Measurements from ENCODE around the gene LGALS3BP.

Gene LGALS3BP

DNA sequence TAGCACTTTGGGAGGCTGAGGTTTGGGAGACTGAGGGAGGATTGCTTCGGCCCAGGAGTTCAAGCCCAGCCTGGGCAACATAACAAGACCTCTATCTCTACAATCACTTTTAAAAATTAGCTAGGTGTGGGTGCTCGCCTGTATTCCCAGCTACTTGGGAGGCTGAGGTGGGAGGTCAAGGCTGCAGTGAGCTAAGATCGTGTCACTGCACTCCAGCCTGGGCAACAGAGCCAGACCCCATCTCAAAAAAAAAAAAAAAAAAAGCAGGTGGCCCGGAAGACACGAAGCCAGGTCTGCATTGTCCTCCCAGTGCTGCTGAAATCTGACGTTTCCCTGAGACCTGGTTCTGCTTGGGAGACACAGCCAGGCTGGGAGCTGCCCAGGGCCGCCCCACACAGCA lies 35.7 kb downstream of the LGALS3BP start:
- no peak overlapping the region for H3K4me2 ChIP-seq (ENCODE audit: low read length)
- H3K4me1 ChIP-seq (ENCODE audit: insufficient read depth, low read length, severe bottlenecking), result no peaks in the 10 kb centered on the region

GRCh38 chr17:78940708-78941107 lies 39.0 kb downstream of the LGALS3BP start:
- Histone ChIP-seq H3K79me2 (ENCODE audit: insufficient read depth, low read length) (no peaks in the 10 kb centered on the region), H3K9ac (ENCODE audit: low read length) (no peak overlapping the region), H4K20me1 (ENCODE audit: insufficient read depth, low read length) (no peaks in the 10 kb centered on the region), H3F3A (ENCODE audit: insufficient read depth, low read length) (no peaks in the 10 kb centered on the region), H3K9me2 (ENCODE audit: low read depth, low read length) (no peaks in the 10 kb centered on the region), H3K27ac (ENCODE audit: low read depth, low read length, poor library complexity, severe bottlenecking) (no peak overlapping the region), H3K4me1 (ENCODE audit: insufficient read depth, low read length, severe bottlenecking) (no peaks in the 10 kb centered on the region), H2AFZ (ENCODE audit: low read length) (no peak overlapping the region), H3K9me3 (ENCODE audit: low read length) (no peaks in the 10 kb centered on the region), H3K4me3 (ENCODE audit: low read depth, low read length, poor library complexity, severe bottlenecking) (no peak overlapping the region), H3K27me3 (ENCODE audit: insufficient read depth, low read length) (peaks cover 8% of the 10 kb centered on the region), H3K36me3 (ENCODE audit: insufficient read depth, low read length) (no peaks in the 10 kb centered on the region), H3K4me2 (ENCODE audit: low read length) (no peak overlapping the region)
- no peak for TF ChIP-seq EZH2 (IDR thresholded peaks at IDR 0.05; ENCODE audit: borderline replicate concordance, low read length)
- TF ChIP-seq, protein P1, sequence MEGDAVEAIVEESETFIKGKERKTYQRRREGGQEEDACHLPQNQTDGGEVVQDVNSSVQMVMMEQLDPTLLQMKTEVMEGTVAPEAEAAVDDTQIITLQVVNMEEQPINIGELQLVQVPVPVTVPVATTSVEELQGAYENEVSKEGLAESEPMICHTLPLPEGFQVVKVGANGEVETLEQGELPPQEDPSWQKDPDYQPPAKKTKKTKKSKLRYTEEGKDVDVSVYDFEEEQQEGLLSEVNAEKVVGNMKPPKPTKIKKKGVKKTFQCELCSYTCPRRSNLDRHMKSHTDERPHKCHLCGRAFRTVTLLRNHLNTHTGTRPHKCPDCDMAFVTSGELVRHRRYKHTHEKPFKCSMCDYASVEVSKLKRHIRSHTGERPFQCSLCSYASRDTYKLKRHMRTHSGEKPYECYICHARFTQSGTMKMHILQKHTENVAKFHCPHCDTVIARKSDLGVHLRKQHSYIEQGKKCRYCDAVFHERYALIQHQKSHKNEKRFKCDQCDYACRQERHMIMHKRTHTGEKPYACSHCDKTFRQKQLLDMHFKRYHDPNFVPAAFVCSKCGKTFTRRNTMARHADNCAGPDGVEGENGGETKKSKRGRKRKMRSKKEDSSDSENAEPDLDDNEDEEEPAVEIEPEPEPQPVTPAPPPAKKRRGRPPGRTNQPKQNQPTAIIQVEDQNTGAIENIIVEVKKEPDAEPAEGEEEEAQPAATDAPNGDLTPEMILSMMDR (IDR thresholded peaks at IDR 0.05; ENCODE audit: low read length), result no peak

More for the DNA sequence above, 35.7 kb downstream of the LGALS3BP start:
- no peaks in the 10 kb centered on the region for H3K36me3 ChIP-seq (ENCODE audit: insufficient read depth, low read length)
- no peaks in the 10 kb centered on the region for H3K79me2 ChIP-seq (ENCODE audit: insufficient read depth, low read length)
- H4K20me1 ChIP-seq (ENCODE audit: insufficient read depth, low read length), result no peaks in the 10 kb centered on the region
- peaks cover 2% of the 10 kb centered on the region for H3K27me3 ChIP-seq (ENCODE audit: insufficient read depth, low read length)
- no peaks in the 10 kb centered on the region for H3K9me3 ChIP-seq (ENCODE audit: low read length)
- no peaks in the 10 kb centered on the region for H3F3A ChIP-seq (ENCODE audit: insufficient read depth, low read length)
- no peak overlapping the region for H3K9ac ChIP-seq (ENCODE audit: low read length)
- no peak overlapping the region for H2AFZ ChIP-seq (ENCODE audit: low read length)
- TF ChIP-seq EZH2 (IDR thresholded peaks at IDR 0.05; ENCODE audit: borderline replicate concordance, low read length), result no peak
- TF ChIP-seq, protein P1 (IDR thresholded peaks at IDR 0.05; ENCODE audit: low read length), result no peak
- H3K4me3 ChIP-seq (ENCODE audit: low read depth, low read length, poor library complexity, severe bottlenecking), result no peak overlapping the region
- H3K9me2 ChIP-seq (ENCODE audit: low read depth, low read length), result no peaks in the 10 kb centered on the region
- H3K27ac ChIP-seq (ENCODE audit: low read depth, low read length, poor library complexity, severe bottlenecking), result no peak overlapping the region

DNA sequence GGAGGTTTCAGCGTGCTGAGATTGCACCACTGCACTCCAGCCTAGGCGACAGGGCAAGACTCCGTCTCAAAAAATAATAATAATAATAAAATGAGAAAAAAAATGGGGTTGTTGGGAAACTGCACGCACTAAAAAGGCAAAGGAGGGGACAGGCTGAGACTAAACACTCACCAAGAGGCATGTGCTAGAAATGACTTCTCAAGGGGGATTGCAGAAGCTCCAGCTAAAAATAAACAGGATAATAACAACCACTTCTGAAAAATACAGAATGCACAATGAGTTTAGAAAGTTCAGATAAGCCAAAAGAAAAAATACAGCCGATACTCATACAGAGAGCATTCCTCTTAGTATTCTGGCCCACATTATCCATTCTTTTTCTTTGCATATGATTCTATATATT lies 39.5 kb downstream of the LGALS3BP start:
- no peak overlapping the region for H3K4me3 ChIP-seq (ENCODE audit: low read depth, low read length, poor library complexity, severe bottlenecking)
- H3K4me2 ChIP-seq (ENCODE audit: low read length), result no peak overlapping the region

More for the DNA sequence above, 39.5 kb downstream of the LGALS3BP start:
- Histone ChIP-seq H3F3A (ENCODE audit: insufficient read depth, low read length) (no peaks in the 10 kb centered on the region), H3K9me3 (ENCODE audit: low read length) (no peaks in the 10 kb centered on the region), H2AFZ (ENCODE audit: low read length) (no peak overlapping the region), H3K9ac (ENCODE audit: low read length) (no peak overlapping the region), H3K27me3 (ENCODE audit: insufficient read depth, low read length) (peaks cover 8% of the 10 kb centered on the region), H3K4me1 (ENCODE audit: insufficient read depth, low read length, severe bottlenecking) (no peaks in the 10 kb centered on the region), H3K79me2 (ENCODE audit: insufficient read depth, low read length) (no peaks in the 10 kb centered on the region), H4K20me1 (ENCODE audit: insufficient read depth, low read length) (no peaks in the 10 kb centered on the region), H3K36me3 (ENCODE audit: insufficient read depth, low read length) (no peaks in the 10 kb centered on the region), H3K27ac (ENCODE audit: low read depth, low read length, poor library complexity, severe bottlenecking) (no peak overlapping the region), H3K9me2 (ENCODE audit: low read depth, low read length) (no peaks in the 10 kb centered on the region)
- TF ChIP-seq, protein P1 (IDR thresholded peaks at IDR 0.05; ENCODE audit: low read length), result no peak
- TF ChIP-seq EZH2 (IDR thresholded peaks at IDR 0.05; ENCODE audit: borderline replicate concordance, low read length), result no peak

Measured in OCI-LY1 (cell line).